Uterus (tissue), 2 donors: Measurements from ENCODE around the gene SCN5A.

Experiments used
- POLR2A ChIP-seq, 2 donors: fragments of 450-650 bp; IDR thresholded peaks; one replicate each; pipeline ENCODE4 v1.6.1; 2016; ENCODE audit warnings: antibody characterized with exemption in 2 of 2, mild to moderate bottlenecking in 1 of 2, moderate library complexity in 1 of 2
- TF ChIP-seq, protein P1 (sequence below), 4 experiments: fragments of 200-600 bp in 2 of 4; fragments of 450-650 bp in 2 of 4; sonication (generic) in 2 of 4; IDR thresholded peaks; one replicate each; pipeline ENCODE4 v1.5.1; 2016 to 2019; ENCODE audit warnings: antibody characterized with exemption in 4 of 4, mild to moderate bottlenecking in 2 of 4, moderate library complexity in 1 of 4

DNA sequence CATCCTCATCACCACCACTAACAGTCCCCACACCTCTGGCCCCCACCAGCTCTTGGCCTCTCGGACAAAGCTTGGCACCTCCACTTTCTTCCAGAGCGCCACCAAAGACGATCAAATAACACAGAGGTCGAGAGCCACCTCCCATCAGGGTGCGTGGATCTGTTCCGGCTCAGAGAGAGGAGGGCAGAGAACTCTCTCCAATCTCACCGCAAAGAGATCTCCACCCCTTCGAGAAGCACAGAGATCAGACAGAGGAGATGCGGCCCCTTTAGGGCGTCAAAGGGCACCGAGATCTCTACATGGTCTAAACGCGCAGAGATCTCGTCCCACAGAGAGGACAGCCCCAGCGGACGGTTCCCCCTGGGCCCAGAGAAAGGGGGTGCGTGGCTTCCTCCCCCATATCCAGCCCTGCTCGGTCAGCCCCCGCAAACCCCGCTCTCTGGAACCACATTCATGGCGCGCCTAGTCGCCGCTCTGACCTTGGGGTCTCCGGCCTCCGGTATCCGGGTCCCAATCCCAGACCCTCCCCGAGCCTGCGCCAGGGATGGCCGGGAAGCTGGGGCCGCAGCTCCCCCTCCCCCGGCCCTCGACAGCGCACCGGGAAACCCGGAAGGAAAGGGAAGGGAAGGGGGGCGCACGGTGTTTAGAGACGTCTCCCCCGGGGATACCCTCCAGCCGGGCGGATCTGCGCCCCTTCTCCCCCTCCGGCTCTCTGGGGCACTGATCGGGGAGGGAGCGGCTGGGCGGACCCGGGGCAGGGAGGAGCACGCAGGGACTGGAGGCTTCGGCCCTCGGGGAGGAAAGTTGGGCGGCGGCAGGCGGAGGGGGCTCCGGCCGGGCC, 608 bp downstream of the SCN5A start:
- TF ChIP-seq POLR2A (IDR thresholded peaks at IDR 0.05) = no peak
- TF ChIP-seq, protein P1, sequence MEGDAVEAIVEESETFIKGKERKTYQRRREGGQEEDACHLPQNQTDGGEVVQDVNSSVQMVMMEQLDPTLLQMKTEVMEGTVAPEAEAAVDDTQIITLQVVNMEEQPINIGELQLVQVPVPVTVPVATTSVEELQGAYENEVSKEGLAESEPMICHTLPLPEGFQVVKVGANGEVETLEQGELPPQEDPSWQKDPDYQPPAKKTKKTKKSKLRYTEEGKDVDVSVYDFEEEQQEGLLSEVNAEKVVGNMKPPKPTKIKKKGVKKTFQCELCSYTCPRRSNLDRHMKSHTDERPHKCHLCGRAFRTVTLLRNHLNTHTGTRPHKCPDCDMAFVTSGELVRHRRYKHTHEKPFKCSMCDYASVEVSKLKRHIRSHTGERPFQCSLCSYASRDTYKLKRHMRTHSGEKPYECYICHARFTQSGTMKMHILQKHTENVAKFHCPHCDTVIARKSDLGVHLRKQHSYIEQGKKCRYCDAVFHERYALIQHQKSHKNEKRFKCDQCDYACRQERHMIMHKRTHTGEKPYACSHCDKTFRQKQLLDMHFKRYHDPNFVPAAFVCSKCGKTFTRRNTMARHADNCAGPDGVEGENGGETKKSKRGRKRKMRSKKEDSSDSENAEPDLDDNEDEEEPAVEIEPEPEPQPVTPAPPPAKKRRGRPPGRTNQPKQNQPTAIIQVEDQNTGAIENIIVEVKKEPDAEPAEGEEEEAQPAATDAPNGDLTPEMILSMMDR (IDR thresholded peaks at IDR 0.05) = no peak
